ENCODE data around the gene ZNF385B. TPM values are rescaled to one million over a fixed set of nuclear protein-coding genes. Genes with fewer than 3 reads are reported as not detected.
"Not testable (repeated sequence)": the region's sequence is repeated elsewhere in the genome, so short reads cannot be mapped to it uniquely, and the experiment has no call there.

The ZNF385B gene
- total RNA-seq (2014; rRNA removed; shearing (Covaris generic)) = not detected in 2 replicates

DNA sequence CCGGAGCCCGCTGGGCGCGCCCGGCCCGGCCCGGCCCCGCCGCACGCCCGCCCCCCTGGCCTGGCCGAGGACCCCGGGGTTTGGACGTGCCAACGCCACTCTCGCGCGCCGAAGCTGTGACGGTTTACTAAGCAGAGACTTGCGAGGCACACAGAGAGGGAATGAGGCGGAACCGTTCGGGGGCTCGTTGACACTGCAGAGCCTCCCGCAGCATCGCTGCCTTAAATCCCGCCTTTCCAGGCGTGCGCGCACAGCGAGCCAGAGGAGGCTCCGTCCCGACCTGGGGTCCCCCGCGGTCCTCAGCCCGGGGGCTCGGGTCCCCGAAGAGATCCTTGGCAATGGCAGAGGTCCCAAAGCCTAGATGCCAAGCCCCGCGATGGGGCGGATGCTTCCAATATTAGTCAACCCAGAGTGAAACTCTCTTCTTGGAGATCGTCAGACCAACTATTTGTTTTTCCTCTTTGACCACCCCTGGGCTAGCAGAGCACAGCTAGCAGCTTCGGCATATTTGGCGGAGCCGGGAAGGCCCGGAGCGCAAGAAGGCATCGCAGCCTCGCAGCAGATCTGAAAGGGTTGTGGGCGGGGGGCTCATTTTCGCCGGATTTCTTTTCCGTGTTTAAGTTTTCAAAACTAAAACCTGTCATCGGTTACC lies at the start of gene ZNF385B:
TSS of gene ZNF385B (minus strand) at position 197 of the 652 bp plus-strand sequence.
- no peak for DNase-seq (ENCODE audit: low spot score)

DNA sequence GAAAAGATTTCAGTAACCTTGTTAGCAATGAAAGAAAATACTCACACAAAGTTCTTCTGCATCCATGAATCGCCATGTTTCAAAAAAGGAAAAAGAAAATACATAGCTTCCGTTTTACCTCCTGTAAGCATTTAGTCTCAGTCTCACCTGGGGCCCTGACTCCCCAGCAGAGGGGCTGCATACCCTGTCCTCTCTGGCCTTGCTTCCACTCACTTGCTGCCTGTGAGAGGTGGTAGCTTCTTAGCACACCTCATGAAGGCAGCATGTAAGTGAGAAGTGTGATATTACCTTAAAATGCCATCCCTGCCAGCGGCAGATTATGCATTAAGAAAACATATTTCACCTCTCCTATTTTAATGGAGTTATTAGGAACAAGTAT lies 49.3 kb upstream of the ZNF385B start:
- DNase-seq (ENCODE audit: low spot score) = no peak

DNA sequence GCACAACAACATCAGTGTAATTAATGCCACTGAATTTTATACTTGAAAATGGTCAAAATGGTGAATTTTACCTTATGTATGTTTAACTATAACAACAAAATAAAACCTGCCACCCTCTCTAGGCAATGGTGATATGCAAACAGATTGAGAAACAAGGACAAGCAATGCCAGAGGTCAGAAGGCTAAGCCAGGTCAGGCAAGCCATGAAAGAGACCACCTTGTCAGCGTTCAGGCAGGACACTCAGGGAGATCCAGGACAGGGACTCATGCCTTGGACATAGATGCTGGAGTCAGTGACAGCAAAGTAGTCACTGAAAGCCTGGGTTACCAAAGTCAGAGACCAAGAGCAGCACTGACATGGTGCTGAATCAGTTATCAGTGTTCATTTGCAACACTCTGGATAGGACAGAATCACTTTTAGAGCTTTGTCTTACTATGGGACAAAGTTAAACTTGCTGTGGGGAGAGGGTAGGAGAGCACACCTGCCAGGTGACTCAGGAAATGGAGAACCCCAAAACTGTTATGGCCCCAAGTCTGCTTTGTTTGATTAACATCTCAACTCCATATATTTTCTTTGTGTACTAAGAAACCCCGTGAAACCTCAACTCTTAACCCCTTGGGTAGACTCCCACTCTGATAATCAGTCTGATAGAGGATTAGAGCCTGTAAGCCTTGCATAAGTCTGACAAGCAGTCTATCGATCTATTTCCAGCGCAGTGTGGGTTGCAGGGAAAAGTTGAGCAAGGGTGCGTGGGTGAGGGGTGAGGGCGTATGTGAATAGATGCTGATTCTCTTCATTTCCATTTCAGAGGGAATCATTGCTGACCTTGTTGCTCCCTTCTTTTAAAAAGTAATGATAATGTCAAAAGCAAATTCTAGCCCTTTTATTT lies 48.7 kb upstream of the ZNF385B start:
- no peak for DNase-seq (ENCODE audit: low spot score)

DNA sequence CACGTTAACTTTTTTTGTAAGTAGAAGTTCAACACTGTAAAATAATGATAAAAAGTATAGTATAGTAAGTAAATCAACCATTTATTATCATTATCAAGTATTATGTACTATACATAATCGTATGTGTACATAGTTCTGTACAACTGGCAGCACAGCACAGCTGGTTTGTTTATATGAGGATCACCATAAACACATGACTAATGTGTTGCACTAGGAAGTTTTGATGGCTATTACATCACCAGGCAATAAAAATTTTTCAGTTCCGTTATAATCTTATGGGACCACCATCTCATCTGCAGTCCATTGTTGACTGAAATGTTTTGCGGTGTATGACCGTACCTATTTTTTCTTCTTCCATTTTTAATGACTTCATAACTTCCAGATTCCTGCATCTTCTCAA lies 39.2 kb upstream of the ZNF385B start:
- DNase-seq (ENCODE audit: low spot score) = no peak

DNA sequence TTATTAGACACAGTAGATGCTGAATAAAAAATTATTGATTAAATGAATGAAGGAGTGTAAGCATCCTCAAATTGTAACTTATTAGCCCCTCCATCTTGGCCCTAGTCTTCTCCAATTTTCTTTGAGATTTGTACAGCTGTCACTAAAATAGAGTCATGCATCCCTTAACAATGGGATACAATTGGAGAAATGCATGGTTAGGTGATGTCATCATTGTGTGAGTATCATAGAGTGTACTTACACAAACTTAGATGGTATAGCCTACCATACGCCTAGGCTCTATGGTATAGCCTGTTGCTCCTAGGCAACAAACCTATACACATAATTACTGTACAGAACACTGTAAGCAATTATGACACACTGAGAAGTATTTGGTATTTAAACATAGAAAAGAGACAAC lies 38.3 kb upstream of the ZNF385B start:
- DNase-seq (ENCODE audit: low spot score) = no peak

DNA sequence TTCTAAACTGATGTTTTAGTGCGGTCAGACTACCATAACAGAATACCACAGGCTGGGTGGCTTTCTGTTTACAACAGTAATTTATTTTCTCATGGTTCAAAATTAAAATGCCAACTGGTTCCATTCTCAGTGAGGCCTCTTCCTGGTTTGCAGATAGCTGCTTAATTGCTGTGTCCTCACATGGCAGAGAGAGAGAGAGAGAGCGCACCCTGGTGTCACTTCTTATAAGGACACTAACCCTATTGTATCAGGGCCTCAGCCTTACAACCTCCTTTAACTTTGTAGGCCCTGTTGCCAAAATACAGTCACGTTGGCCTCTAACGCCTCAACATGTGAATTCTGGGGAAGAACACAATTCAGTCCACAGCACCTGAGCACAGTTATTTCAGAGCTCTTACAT lies 37.5 kb upstream of the ZNF385B start:
- peak; percentile 72 for DNase-seq (ENCODE audit: low spot score)

DNA sequence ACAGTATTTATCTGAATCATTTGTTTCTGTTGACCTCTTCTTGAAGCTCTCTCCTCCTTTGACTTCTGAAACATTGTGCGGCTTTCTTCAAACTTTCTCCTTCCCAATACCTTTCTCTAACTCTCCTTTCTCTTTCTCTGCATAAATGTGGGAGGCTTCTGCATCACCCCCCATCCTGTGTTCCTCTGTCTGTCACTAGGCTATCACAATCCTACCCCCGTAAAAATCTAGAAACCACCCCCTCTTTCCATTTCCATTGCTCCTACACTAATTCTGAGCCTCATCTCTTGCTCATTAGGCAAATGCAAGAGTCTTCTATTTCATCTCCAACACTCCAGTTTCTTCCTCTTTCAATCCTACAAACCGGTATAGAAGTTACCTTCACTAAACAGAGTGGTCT lies 32.2 kb upstream of the ZNF385B start:
- no peak for DNase-seq (ENCODE audit: low spot score)

DNA sequence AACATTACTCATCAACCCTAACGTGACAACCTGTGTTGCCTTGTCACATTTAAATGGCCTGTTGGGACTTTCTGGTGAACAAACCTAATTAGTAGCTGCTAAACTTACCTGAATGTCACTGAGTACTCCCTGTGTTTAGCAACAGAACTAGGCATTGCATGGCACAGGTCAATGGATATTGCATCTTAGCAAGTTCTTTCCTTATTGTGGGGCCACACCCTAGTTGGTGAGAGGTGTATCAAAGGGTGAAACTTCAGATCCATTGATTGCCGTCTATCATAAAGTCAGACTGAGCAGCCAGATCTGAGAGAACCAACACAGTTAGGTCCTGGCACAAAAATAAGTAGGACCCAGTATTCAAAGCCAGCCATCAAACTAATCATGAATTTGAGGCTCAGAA lies 29.8 kb upstream of the ZNF385B start:
- no peak for DNase-seq (ENCODE audit: low spot score)

DNA sequence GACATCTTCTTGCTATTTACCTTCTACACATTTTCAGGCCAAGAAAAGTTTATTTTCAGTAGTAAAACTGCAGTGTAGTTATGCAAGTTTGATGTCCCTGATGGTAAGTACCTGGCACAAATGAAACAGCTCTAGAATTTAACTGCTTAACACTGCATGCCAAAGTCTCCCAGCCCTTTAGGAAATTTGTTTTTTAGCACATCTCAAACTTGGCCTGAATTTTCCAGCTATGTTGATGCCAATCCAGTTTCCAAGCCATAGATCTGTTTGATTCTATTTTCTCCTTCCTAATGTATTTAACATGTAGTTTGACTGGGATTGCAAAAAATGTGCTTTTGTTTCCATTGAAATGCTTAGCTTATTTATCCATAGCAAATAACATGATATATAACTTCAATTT lies 29.3 kb upstream of the ZNF385B start:
- DNase-seq (ENCODE audit: low spot score) = no peak

DNA sequence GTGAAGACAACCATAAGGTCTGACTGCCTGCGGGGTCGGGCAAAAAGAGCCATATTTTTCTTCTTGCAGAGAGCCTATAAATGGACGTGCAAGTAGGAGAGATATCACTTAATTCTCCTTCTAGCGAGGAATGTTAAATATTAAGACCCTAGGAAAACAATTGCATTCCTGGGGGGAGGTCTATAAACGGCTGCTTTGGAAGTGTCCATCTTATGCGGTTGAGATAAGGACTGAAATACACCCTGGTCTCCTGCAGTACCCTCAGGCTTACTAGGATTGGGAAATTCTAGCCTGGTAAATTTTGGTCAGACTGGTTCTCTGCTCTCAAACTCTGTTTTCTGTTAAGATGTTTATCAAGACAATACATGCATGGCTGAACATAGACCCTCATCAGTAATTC lies 27.2 kb upstream of the ZNF385B start:
- not testable (repeated sequence) for DNase-seq (ENCODE audit: low spot score)

DNA sequence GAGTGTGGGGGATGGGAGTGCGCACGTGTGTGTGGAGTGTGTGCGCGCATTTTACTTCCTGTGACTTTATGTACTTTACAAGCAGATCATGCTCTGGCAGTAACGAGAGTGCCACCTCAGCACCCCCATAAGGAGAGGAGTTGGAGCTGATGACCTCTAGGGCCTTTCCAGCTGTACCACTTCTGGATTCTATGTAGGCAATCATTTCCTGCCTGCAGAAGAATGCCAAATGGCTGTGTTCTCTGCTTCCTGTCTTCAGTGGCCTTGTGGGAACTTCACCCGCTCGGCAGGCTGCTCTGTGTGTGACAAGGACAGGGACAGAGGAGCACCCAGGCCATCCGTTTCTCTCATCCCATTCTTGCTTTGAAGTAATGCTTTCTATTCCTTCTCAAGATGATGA lies 22.8 kb upstream of the ZNF385B start:
- DNase-seq (ENCODE audit: low spot score) = no peak

DNA sequence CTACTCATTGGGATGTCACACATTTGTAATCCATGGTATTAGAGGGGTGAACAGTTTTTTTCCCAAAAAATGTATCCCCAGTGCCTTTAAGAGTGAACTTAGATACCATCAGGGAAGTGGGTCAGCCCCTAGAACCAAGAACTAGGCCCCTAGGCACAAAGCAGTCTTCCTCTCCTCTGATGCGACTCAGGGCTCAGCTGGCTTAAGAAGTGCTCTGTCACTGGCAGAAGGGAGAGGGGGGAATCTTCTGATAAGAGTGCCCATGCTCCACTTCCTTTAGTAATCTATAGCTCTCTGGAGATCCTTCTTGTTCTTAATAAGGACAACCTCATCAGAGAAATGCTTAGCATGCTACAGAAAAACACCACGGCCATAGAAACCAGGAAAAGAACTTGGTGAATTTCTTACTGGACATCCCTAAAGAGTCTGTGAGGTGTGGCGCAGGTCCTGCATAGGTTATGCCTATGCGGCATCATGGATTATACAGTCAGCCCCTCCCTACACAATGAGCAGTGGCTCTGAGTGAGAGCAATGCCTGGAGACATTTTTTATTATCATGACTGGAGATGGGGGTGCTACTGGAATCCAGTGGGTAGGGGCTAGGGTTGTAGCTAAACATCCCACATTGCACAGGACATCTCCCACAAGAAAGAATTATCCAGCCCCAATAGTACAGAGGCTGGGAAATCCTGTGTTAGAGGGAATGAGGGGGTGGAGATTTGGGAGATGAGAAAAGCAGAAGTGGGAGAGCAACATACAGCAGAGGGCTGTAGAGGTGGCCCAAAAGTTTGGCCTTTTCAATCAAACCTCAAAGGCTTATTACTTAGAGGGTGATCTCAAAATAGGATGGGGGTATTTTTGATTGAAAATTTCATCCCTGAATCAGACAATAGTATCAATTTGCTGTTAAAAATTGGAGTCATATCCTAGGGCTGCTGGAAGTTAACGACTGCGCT lies 21.7 kb upstream of the ZNF385B start:
- DNase-seq (ENCODE audit: low spot score) = no peak

DNA sequence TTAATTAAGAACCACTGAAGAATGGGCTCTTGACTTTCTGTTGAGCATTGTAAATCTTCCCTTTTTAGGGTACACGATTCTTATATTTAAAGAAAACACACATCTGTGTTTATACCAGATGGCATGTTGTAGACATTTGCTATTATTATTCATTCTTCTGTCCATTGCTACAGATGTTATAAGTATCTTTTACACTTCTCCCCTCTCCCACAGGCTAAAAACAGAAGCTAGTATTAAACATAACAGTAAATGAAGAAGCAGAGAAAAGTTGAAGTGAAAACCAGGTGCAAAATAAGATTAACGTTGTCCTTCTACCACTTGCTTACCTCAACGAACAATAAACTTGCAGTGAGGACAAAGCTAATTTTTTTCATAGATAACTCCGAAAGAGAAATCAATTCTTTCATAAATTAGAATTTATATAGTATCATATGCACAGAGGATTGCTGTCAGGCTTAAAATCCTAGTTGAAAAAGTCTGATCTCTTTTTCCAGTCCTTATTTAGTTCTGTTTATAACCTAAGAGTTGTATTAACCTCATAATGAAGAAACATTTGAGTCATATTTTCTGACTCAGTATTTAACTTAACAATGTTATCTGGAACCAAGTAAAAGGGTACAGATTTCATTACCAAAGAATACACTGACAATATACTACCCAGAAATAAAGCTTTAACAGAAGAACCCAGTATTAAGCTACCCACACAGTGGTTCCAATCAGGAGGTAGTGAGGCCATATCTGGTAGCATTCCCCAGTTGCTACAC lies 16.4 kb upstream of the ZNF385B start:
- no peak for DNase-seq (ENCODE audit: low spot score)

DNA sequence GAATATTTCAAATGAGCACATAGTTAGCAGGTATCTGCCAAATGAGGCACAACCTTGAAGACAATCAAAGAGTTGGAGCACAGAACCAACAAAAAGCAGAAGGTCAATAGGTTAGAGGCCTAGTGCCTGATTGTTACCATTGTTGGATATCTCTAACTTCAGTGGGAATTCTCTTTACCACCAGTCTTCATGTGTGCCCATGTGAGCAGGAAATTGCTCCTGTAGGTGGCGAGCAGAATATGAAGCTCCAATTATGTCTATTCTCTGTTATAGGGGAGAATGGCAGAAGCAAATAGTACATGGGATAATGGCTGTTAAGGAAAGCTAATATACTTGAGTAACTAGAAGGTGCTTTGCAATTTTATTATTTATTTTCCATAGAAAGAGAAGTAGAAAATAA lies 14.9 kb upstream of the ZNF385B start:
- DNase-seq (ENCODE audit: low spot score) = peak; percentile 22

DNA sequence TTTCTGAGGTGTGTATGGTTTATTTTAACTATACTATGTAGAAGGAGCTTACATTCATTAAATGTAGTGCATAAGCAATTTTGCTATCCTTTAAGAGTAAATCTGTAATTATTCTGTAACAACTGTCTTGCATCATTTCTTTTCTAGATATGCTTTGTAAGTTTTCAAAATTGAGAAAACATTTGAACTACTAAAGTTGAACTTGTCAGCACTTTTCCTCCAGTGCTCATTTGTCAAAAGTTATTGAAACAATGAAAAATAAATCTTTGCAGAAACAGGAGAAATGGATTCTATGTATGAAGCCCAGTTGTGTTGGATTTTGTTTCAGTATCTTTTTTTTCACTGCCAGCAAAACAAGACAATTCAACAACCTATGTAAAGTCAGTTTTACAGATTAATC lies 14.5 kb upstream of the ZNF385B start:
- no peak for DNase-seq (ENCODE audit: low spot score)

DNA sequence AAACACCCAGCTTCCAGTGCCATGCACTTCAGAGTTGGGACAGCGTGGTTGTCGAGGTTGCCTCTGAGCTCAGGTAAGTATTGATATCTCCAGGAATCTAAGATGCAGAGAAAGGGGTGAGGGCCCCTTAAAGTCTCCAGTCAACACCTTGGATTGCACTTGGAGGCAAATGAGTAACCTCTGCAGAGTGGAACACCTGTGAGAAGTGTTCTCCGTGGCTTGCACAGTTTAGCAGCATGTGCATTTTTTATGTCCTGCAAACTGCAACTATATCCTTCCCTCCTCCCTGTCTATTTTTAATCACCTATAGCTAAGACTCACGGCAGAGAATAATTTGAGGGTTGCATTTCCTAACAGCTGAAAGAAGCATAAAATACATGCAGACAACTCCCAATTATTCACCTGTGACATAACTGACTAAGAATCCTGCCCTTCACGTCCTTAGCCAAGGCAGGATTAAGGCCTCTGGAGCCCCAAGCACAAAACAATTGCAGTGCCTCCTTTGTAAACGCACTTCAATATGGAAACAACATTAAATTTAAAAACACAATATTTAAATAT lies 1.6 kb upstream of the ZNF385B start:
- no peak for DNase-seq (ENCODE audit: low spot score)

DNA sequence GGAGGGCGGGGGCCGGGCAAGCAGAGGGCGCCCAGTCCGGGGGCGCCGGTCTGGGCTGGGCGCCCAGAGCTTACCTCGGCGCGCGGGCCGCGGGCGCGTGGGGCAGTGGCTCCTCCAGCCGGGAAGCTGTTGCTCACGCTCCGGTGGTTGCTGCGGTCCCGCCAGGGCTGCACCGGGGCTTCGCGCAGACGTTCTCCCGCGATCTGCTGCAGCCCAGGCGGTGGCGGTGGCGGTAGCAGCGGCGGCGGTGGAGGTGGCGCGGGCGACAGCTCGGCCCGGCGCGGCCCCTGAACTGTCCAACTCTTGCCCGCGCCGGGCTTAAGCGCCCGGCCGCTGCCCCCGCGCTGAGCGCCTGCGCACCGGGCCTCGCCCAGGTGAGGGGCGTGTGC lies 391 bp downstream of the ZNF385B start:
- DNase-seq (ENCODE audit: low spot score) = no peak

DNA sequence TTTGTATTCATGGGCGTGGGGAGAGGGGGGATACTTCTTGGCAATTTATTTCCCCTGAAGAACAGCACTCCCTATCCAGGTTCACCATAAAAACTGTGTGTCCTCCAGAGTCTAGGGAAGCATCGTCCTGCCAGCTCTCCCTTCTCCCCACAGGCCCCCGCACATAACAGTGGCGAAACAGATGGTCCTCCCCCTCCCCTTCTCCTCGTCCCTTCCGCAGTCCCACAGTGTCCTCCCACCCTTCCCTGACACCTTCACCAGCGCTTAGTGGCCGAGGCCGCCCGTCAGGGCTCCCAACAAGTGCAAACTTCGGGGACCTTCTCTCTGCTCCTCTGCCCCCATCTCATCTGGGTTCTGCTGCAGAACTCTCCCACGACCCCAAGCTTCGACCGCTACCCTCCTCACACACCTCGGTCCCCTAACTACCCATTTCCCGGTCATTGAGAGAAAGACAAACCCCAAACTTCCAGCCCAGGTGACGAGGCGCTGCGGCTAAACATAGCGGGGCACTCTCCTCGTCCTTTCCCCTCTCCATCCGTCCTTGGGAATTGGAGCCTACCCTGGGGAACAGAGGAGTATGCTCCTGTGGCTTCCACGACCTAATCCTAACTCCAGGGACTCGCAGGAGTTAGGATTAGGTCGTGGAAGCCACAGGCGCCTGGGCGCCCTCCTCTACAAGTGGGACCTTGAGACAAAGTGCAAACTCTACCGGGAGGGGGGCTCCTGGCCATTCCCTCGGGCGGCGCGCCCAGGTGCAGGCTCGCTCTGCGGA lies 971 bp downstream of the ZNF385B start:
- DNase-seq (ENCODE audit: low spot score) = no peak

DNA sequence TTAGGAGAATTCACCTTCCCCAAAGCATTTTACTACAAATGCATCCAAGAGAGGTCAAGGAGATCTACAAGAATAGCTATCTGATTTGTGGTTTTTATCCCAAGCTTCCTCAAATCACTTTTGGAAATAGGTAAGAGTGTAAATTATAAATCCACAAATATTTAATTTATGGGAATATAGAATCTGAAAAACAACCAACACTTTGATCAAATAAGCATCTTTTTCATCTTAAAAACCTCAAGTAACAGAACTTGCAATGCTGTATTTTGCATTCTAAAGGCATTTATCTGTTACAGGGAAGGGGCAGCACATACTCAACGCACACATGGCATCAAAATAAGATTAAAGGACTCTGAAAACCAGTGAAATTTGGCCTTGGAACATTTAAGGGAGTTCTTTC lies 1.9 kb downstream of the ZNF385B start:
- no peak for DNase-seq (ENCODE audit: low spot score)

DNA sequence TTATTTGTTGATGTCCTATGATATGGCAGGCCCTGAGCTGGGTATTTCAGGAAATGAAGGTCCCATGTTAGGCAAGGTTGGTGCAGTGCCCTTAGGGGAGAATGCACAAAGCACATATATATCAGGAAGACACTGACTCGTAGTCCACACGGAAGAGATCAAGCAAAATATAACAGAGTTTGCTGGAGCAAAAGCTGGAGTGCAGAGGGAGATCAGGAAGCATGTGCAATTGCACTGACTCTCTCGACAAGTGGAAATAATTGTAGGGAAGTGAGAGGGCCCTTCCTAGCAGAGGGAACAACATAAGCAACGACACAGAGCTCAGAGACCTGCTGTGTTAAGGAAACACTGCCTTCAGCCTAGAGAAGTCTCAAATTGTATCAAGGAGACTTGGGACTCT lies 4.2 kb downstream of the ZNF385B start:
- DNase-seq (ENCODE audit: low spot score) = no peak
